Natural killer cell (primary cell): Measurements from ENCODE around the gene GRK1. TPM values are rescaled to one million over a fixed set of nuclear protein-coding genes. Genes with fewer than 3 reads are reported as not detected.

Source experiments
- ATAC-seq, 3 donors: fragments of 150-1000 bp in 2 of 3; fragments of 200-7000 bp in 1 of 3; cut with Tn5 transposase; 1 replicate in 1 of 3; 2 replicates in 2 of 3; pipeline ENCODE4 v1.10.0; 2021; ENCODE audit warnings: mild to moderate bottlenecking in 2 of 3, moderate library complexity in 2 of 3
- DNase-seq, 2 donors: peaks; one replicate each; pipeline versions ENCODE4 v3.0.0 to v3.0.0-alpha.2; 2013 to 2021; ENCODE audit warnings: mixed read lengths in 1 of 2
- H3K27ac ChIP-seq: one replicate; pipeline ENCODE4 v1.5.1; 2013; ENCODE audit warnings: mild to moderate bottlenecking, low read length
- H3K27me3 ChIP-seq: one replicate; pipeline ENCODE4 v1.6.1; 2013; ENCODE audit warnings: low read length; ENCODE audit not compliant: control insufficient read depth, insufficient read depth
- H3K36me3 ChIP-seq: one replicate; pipeline ENCODE4 v1.6.1; 2013; ENCODE audit warnings: low read length; ENCODE audit not compliant: control insufficient read depth, insufficient read depth
- H3K4me1 ChIP-seq: one replicate; pipeline ENCODE4 v1.6.1; 2013; ENCODE audit warnings: low read length; ENCODE audit not compliant: control insufficient read depth, insufficient read depth
- H3K4me3 ChIP-seq: one replicate; pipeline ENCODE4 v1.5.1; 2013; ENCODE audit warnings: low read length
- H3K9me3 ChIP-seq: one replicate; pipeline ENCODE4 v1.6.1; 2013; ENCODE audit warnings: low read length; ENCODE audit not compliant: control insufficient read depth, insufficient read depth
- H3K27ac Mint-ChIP-seq, 2 donors: one replicate each; pipeline ENCODE4 v1.8.0; 2022; ENCODE audit warnings: mild to moderate bottlenecking in 2 of 2, mixed read lengths in 2 of 2, moderate library complexity in 1 of 2
- H3K27me3 Mint-ChIP-seq, 2 donors: one replicate each; pipeline ENCODE4 v1.8.0; 2022; ENCODE audit warnings: low read depth in 2 of 2, mixed read lengths in 2 of 2
- H3K36me3 Mint-ChIP-seq: one replicate; pipeline ENCODE4 v1.8.0; 2022; ENCODE audit warnings: mixed read lengths
- H3K4me1 Mint-ChIP-seq, 2 donors: one replicate each; pipeline ENCODE4 v1.8.0; 2022; ENCODE audit warnings: mixed read lengths in 2 of 2
- H3K4me3 Mint-ChIP-seq: one replicate; pipeline ENCODE4 v1.8.0; 2022; ENCODE audit warnings: mild to moderate bottlenecking, moderate library complexity, mixed read lengths
- H3K9me3 Mint-ChIP-seq, 2 donors: one replicate each; pipeline ENCODE4 v1.8.0; 2022; ENCODE audit warnings: mixed read lengths in 2 of 2
- WGBS: methylation state at CpG from one replicate; pipeline ENCODE4 v1.1.7; 2013; ENCODE audit warnings: missing lambda C conversion rate; ENCODE audit not compliant: insufficient coverage; 5-methylcytosine and 5-hydroxymethylcytosine counted together
- intact Hi-C: fragments of 100-400 bp; cut with micrococcal nuclease; formaldehyde crosslinking; loops from one replicate; pipeline ENCODE4 v1.14.2; 2022
- total RNA-seq, 4 donors: library from RNA; stranded (reverse); fragments of 120-200 nt in 1 of 4; gene quantifications; one replicate each; pipeline versions ENCODE4 v1.2.3 to v1.2.4, GENCODE V29; 2013 to 2022
- TF ChIP-seq, protein P1 (sequence below): fragments of 200-600 bp; IDR thresholded peaks from one replicate; pipeline ENCODE4 v1.8.0; 2022; ENCODE audit warnings: antibody characterized with exemption

GRK1 gene
- total RNA-seq, 3 donors from 2014 or later (not counting 1 experiment from before 2014, with no cell fraction given) = not detected

DNA sequence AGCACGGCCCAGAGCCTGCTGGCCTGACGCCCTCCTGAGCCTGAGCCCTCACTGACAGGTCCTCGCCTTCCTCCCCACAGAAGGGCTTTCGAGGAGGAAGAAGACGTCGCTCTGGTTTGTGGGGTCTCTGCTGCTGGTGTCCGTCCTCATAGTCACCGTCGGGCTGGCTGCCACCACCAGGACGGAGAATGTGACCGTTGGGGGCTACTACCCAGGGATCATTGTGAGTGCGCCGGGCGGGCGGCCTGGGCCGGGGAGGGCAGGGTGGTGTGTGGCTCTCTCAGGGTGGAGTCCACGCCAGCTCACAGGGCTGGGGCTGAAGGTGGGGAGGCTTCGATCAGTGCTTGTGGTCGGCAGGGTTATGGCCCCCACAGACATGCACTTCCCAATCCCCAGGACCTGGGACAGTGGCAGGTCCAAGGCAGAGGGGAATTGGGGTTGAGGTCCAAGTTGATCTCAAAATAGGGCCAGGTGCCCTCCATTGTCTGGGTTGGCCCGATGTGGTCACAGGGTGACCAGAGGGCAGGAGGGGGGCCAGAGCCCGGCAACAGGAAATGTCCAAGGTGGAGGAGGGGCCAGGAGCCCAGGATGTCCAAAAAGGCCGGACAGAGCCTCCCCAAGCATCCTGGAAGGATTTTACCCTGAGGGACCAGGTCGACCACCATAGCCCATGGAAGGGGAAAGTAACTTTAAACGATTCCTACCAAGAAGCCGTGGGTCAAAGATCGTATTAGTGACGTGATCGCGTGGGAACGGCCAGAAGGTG, 99.2 kb downstream of the GRK1 start:
- no peak overlapping the region for H3K27ac ChIP-seq
- Mint-ChIP-seq H3K4me1 (no peaks in the 10 kb centered on the region), H3K36me3 (no peaks in the 10 kb centered on the region), H3K27ac (no peak overlapping the region), H3K4me3 (no peak overlapping the region), H3K9me3 (no peaks in the 10 kb centered on the region), H3K27me3 (peaks cover 23 to 25% of the 10 kb centered on the region in 2 donors)
- no peak for ATAC-seq
- H3K4me1 ChIP-seq = no peaks in the 10 kb centered on the region
- intact Hi-C loops = no loop called here
- no peaks in the 10 kb centered on the region for H3K9me3 ChIP-seq
- DNase-seq = no peak
- TF ChIP-seq, protein P1, sequence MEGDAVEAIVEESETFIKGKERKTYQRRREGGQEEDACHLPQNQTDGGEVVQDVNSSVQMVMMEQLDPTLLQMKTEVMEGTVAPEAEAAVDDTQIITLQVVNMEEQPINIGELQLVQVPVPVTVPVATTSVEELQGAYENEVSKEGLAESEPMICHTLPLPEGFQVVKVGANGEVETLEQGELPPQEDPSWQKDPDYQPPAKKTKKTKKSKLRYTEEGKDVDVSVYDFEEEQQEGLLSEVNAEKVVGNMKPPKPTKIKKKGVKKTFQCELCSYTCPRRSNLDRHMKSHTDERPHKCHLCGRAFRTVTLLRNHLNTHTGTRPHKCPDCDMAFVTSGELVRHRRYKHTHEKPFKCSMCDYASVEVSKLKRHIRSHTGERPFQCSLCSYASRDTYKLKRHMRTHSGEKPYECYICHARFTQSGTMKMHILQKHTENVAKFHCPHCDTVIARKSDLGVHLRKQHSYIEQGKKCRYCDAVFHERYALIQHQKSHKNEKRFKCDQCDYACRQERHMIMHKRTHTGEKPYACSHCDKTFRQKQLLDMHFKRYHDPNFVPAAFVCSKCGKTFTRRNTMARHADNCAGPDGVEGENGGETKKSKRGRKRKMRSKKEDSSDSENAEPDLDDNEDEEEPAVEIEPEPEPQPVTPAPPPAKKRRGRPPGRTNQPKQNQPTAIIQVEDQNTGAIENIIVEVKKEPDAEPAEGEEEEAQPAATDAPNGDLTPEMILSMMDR = no peak
- H3K36me3 ChIP-seq = no peaks in the 10 kb centered on the region
- no peak overlapping the region for H3K4me3 ChIP-seq
- H3K27me3 ChIP-seq = peaks cover 5% of the 10 kb centered on the region
- 88% methylated on average over 30 of the region's 30 CpGs for WGBS

DNA sequence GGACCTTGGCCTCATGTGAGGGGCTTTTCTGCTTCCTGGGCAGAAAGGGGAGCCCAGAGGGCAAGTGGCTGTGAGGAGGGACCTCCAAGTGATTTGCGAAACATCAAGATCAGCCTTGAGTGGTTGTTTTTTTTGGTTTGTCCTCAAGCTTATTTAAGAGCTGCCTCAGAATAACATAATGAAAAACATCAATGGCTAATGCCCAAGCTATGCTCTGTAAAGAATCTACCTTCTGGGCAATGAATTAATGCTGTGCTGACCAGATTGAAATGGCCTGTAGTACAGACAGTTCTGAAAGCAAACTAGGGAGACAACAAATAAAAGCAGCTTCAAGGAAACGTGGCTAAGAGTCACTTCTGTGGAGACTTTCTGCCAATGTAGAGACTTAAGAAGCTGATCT, 100.3 kb downstream of the GRK1 start:
- Histone ChIP-seq H3K4me3 (no peak overlapping the region), H3K4me1 (no peaks in the 10 kb centered on the region), H3K27me3 (peaks cover under 1% of the 10 kb centered on the region), H3K36me3 (no peaks in the 10 kb centered on the region), H3K9me3 (no peaks in the 10 kb centered on the region), H3K27ac (no peak overlapping the region)
- Mint-ChIP-seq H3K4me1 (peaks cover 0 to 5% of the 10 kb centered on the region in 2 donors), H3K36me3 (no peaks in the 10 kb centered on the region), H3K9me3 (no peaks in the 10 kb centered on the region), H3K4me3 (no peak overlapping the region), H3K27me3 (peaks cover 15% of the 10 kb centered on the region in 2 donors), H3K27ac (no peak overlapping the region)
- intact Hi-C loops = no loop called here
- 78% methylated on average over 2 of the region's 2 CpGs for WGBS
- ATAC-seq = no peak
- DNase-seq = no peak
- TF ChIP-seq, protein P1 = no peak

DNA sequence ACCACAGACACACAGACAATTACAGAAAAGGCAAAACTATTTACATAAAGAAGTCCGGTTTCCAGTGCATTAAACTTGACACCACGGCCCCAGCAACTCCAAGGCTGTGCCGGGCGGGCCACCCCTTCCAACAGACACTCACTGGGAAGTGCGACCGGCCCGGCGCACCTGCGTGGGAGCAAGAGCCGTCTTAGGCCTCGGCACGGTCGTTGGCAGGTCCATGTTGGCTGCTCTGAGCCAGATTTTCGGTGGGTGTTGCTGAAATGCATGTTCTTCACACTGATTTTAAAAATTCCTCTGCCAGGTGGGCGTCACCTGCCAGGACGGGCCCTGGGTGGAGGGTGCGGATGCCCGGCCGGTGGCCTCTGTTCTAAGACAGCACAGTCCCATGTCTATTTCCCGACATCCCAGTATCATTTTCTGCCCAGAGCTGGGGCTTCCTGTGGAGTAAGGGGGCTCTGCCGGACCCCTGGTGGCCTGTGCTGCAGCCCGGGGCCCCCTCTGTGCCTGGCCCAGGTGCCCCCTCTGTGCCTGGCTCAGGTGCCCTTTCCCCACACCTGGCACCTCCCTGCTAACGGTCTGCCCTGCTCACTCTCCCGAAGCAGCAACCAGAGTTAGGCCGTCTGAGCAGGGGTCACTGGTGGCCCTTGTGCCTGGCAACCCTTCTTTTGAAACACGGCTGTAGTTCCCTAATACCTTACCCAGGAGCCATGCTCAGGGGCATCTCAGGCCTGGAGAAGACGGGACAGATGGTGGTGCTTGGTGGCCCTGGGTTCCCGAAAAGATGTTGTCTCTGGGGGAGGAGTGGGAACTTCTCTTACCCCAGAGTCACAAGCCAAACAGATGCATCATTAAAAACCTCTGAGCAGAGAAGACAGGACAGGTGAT, 101.2 kb downstream of the GRK1 start:
- Mint-ChIP-seq H3K9me3 (no peaks in the 10 kb centered on the region), H3K36me3 (no peaks in the 10 kb centered on the region), H3K27me3 (peaks cover 6 to 10% of the 10 kb centered on the region in 2 donors), H3K4me1 (peaks cover 0 to 8% of the 10 kb centered on the region in 2 donors), H3K4me3 (no peak overlapping the region), H3K27ac (no peak overlapping the region)
- no peak for DNase-seq
- Histone ChIP-seq H3K27ac (no peak overlapping the region), H3K36me3 (no peaks in the 10 kb centered on the region), H3K4me3 (no peak overlapping the region), H3K27me3 (no peaks in the 10 kb centered on the region), H3K9me3 (no peaks in the 10 kb centered on the region), H3K4me1 (no peaks in the 10 kb centered on the region)
- intact Hi-C loops = no loop called here
- WGBS = 92% methylated on average over 27 of the region's 28 CpGs
- TF ChIP-seq, protein P1 = no peak
- no peak for ATAC-seq
